Neural crest cell (in vitro differentiated cells): ENCODE results near the gene ZNF646. TPM values are rescaled to one million over a fixed set of nuclear protein-coding genes. Genes with fewer than 3 reads are reported as not detected.

Source experiments
- DNase-seq: peaks from one replicate; pipeline ENCODE4 v3.0.0; 2021; ENCODE audit warnings: low read depth, mixed read lengths, low spot score
- H3K27ac Mint-ChIP-seq: one replicate; pipeline ENCODE4 v1.8.0; 2021; ENCODE audit warnings: mild to moderate bottlenecking, mixed read lengths; ENCODE audit not compliant: unreplicated experiment
- H3K27me3 Mint-ChIP-seq: 2 replicates; pipeline ENCODE4 v1.8.0; 2021; ENCODE audit warnings: low read depth, mild to moderate bottlenecking, mixed read lengths
- H3K36me3 Mint-ChIP-seq: 2 replicates; pipeline ENCODE4 v1.8.0; 2021; ENCODE audit warnings: low read depth, mild to moderate bottlenecking, mixed read lengths
- H3K4me1 Mint-ChIP-seq: 2 replicates; pipeline ENCODE4 v1.8.0; 2021; ENCODE audit warnings: mixed read lengths
- H3K4me3 Mint-ChIP-seq: one replicate; pipeline ENCODE4 v1.8.0; 2021; ENCODE audit warnings: mild to moderate bottlenecking, mixed read lengths
- H3K9me3 Mint-ChIP-seq: 2 replicates; pipeline ENCODE4 v1.8.0; 2021; ENCODE audit warnings: mixed read lengths
- total RNA-seq: library from RNA; stranded (reverse); gene quantifications from 2 replicates; pipeline ENCODE4 v1.2.1, GENCODE V29; 2021
- TF ChIP-seq, protein P1 (sequence below): fragments of 200-600 bp; sonication (generic); conservative IDR thresholded peaks from 2 replicates; pipeline ENCODE4 v1.5.0; 2021; ENCODE audit warnings: antibody characterized with exemption, mild to moderate bottlenecking

ZNF646 gene
- total RNA-seq, 1 donor from 2014 or later, result 32.4 TPM

DNA sequence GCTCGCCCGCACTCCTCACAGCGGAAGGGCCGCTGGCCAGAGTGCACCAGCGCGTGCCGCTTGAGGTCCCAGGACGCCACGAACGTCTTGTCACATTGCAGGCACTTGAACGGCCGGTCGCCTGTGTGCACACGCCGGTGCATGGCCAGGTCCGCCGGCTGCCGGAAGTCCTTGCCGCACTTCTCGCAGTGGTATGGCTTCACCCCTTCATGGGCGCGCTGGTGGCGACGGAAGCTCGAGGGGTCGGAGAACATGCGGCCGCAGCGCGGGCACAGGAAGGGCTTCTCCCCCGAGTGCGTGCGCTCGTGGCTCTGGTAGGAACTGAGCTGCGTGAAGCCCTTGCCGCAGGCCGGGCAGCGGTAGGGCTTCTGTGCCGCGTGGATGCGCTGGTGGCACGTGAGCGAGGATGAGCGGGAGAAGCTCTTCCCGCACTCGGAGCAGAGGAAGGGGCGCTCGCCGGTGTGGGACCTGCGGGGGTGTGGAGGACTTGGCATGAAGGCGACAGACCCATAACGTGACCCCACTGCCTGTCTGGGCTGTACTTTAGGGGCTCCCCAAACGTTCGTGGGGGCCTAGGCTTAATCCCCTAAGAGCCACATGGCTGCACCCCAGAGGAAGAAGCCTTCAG, 12.3 kb upstream of the ZNF646 start:
- Mint-ChIP-seq H3K36me3 (peaks cover 8% of the 10 kb centered on the region), H3K4me3 (no peak overlapping the region), H3K4me1 (no peaks in the 10 kb centered on the region), H3K27me3 (no peaks in the 10 kb centered on the region), H3K9me3 (no peaks in the 10 kb centered on the region), H3K27ac (no peak overlapping the region)
- DNase-seq, result no peak
- TF ChIP-seq, protein P1, sequence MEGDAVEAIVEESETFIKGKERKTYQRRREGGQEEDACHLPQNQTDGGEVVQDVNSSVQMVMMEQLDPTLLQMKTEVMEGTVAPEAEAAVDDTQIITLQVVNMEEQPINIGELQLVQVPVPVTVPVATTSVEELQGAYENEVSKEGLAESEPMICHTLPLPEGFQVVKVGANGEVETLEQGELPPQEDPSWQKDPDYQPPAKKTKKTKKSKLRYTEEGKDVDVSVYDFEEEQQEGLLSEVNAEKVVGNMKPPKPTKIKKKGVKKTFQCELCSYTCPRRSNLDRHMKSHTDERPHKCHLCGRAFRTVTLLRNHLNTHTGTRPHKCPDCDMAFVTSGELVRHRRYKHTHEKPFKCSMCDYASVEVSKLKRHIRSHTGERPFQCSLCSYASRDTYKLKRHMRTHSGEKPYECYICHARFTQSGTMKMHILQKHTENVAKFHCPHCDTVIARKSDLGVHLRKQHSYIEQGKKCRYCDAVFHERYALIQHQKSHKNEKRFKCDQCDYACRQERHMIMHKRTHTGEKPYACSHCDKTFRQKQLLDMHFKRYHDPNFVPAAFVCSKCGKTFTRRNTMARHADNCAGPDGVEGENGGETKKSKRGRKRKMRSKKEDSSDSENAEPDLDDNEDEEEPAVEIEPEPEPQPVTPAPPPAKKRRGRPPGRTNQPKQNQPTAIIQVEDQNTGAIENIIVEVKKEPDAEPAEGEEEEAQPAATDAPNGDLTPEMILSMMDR, result no peak

DNA sequence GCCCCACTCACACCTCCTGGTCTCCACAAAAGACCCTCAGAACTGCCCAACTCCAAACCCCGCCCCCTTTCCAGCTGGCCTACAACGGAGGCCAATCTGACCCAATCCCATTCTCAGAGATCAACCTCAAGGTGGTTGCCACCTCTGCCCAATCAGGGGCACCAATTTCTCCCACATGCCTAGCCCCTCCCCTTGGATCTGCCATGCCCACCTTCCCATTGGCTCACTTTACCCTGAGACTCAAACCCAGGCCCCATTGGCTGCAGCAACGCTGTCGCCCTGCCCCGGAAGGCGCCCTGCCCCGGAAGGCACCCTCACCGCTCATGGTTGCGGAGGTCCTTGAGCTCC, 10.8 kb upstream of the ZNF646 start:
- TF ChIP-seq, protein P1, result no peak
- H3K4me1 Mint-ChIP-seq, result no peaks in the 10 kb centered on the region
- no peaks in the 10 kb centered on the region for H3K9me3 Mint-ChIP-seq
- no peak overlapping the region for H3K27ac Mint-ChIP-seq
- no peak for DNase-seq
- no peak overlapping the region for H3K4me3 Mint-ChIP-seq
- peaks cover 8% of the 10 kb centered on the region for H3K36me3 Mint-ChIP-seq
- H3K27me3 Mint-ChIP-seq, result no peaks in the 10 kb centered on the region

DNA sequence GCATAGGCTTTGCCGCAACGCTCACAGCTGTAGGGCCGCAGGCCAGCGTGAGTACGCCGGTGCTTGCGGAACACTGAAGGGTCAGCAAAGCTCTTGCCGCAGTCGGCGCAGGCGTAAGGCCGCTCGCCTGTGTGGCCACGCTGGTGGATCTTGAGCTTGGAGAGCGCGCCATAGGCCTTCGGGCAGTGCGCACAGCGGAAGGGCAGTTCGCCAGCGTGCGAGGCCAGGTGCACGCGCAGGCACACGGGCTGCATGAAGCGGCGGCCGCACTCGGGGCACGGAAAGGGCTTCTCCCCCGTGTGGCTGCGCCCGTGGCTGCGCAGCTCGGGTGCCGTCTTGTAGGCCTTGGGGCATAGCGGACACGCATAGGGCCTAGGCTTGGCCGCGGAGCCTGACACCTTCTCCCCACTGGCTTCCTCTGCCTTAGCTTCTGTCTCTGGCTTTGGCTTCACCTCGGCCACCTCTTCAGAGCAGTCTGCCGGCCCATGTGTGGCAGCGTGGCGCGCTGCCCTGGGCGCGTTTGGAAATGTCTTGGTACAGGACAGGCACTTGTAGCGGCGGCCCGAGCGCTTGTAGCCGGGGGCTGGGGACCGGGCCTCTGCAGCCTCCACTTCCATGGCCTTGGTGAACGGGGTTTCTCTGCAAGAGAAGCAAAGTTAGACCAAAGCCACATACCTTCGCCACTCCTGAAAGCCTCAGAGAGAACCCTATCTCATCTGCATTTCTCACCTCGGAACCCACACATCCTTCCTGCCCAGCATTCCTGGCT, 10.2 kb upstream of the ZNF646 start:
- Mint-ChIP-seq H3K4me1 (no peaks in the 10 kb centered on the region), H3K9me3 (no peaks in the 10 kb centered on the region), H3K27me3 (no peaks in the 10 kb centered on the region), H3K36me3 (peaks cover 8% of the 10 kb centered on the region), H3K4me3 (no peak overlapping the region), H3K27ac (no peak overlapping the region)
- no peak for DNase-seq
- TF ChIP-seq, protein P1, result no peak

DNA sequence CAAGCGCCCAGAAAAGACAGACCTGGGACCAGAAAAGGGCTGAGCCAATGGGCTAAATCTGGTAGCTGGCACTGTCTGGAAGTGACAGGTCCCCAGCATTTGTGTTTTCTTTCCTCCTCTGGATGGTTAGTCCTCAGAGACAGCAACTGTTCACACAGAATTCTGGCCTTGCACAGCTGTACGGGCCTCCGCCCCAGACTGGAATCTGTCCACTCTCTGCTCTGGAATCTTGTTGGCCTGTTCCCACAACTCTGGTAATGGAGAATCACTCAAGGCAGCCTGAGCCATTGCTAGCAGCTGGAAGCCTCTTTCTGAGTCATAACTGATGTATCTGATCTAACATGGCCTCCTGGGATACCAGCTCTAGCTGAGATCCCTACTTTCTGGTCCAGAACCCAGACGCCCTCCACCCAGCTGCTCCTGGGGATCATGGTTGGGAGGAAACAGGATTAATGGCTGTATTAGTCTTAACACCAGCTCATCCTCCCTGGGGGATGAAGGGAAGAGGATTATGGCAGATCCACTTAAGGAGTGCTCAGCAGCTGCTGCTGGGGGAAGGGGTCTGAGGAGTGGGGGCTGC, 9.2 kb upstream of the ZNF646 start:
- H3K36me3 Mint-ChIP-seq, result peaks cover 8% of the 10 kb centered on the region
- no peak overlapping the region for H3K4me3 Mint-ChIP-seq
- no peaks in the 10 kb centered on the region for H3K27me3 Mint-ChIP-seq
- DNase-seq, result no peak
- no peaks in the 10 kb centered on the region for H3K4me1 Mint-ChIP-seq
- no peaks in the 10 kb centered on the region for H3K9me3 Mint-ChIP-seq
- no peak overlapping the region for H3K27ac Mint-ChIP-seq
- TF ChIP-seq, protein P1, result no peak

DNA sequence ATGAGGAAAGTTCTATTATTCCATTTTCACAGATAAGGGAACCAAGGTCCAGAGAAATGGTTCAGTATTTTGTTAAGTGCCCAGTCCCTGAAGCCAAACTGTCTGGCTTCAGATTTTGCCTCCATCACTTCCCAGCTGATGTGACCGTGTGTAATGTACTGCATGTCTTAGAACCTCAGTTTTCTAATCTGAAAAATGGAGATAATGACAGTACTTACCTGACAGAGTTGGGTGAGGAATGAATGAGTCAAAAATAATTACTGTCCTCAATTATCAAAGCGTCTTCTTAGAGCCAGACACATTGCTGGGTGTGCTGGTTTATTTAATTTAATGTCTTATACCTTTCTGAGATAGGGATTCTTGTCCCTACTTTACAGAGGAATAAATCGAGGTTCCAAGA, 6.9 kb upstream of the ZNF646 start:
- Mint-ChIP-seq H3K4me1 (peaks cover 10% of the 10 kb centered on the region), H3K4me3 (no peak overlapping the region), H3K27ac (no peak overlapping the region), H3K9me3 (no peaks in the 10 kb centered on the region), H3K27me3 (no peaks in the 10 kb centered on the region), H3K36me3 (peaks cover 8% of the 10 kb centered on the region)
- TF ChIP-seq, protein P1, result no peak
- DNase-seq, result no peak
